Measurements from ENCODE around the gene TOX3. TPM values are rescaled to one million over a fixed set of nuclear protein-coding genes. Genes with fewer than 3 reads are reported as not detected.
A peak's percentile ranks its signal among the peaks of the same experiment; 100 is the strongest.

The TOX3 gene
- total RNA-seq, 1 donor from 2014 or later: 48.1 TPM

GRCh38 chr16:52581530-52581929, 34.6 kb upstream of the TOX3 start:
- H3K27ac ChIP-seq: no peak overlapping the region
- no peaks in the 10 kb centered on the region for H4K20me1 ChIP-seq (ENCODE audit: low read depth)
- no peaks in the 10 kb centered on the region for H3K27me3 ChIP-seq
- no peaks in the 10 kb centered on the region for H3K79me2 ChIP-seq (ENCODE audit: low read depth)
- Mint-ChIP-seq H3K4me3 (no peak overlapping the region), H3K27me3 (ENCODE audit: insufficient read depth, low read depth) (peaks cover 3% of the 10 kb centered on the region), H3K36me3 (no peaks in the 10 kb centered on the region), H3K9me3 (no peaks in the 10 kb centered on the region), H3K27ac (no peak overlapping the region), H3K4me1 (peaks cover 19% of the 10 kb centered on the region)
- no peak for DNase-seq (ENCODE audit: low spot score)
- no peak overlapping the region for H3K4me2 ChIP-seq
- no peaks in the 10 kb centered on the region for H3F3A ChIP-seq (ENCODE audit: low read depth)
- no peak overlapping the region for H2AFZ ChIP-seq (replicated peaks)
- H3K36me3 ChIP-seq: no peaks in the 10 kb centered on the region
- TF ChIP-seq EZH2 (IDR thresholded peaks at IDR 0.05) (no peak), CTCF (IDR thresholded peaks at IDR 0.05) (peak; percentile 23)
- no peaks in the 10 kb centered on the region for H3K9me3 ChIP-seq (ENCODE audit: low read depth)
- H3K4me1 ChIP-seq: peaks cover 31% of the 10 kb centered on the region
- H3K9ac ChIP-seq: no peak overlapping the region
- no peak overlapping the region for H3K4me3 ChIP-seq

- Mint-ChIP-seq H3K4me3 (no peak overlapping the region), H3K27ac (no peak overlapping the region), H3K9me3 (no peaks in the 10 kb centered on the region), H3K27me3 (ENCODE audit: insufficient read depth, low read depth) (peaks cover 3% of the 10 kb centered on the region), H3K36me3 (no peaks in the 10 kb centered on the region), H3K4me1 (peaks cover 19% of the 10 kb centered on the region)
- Histone ChIP-seq H3K36me3 (no peaks in the 10 kb centered on the region), H3K9me3 (ENCODE audit: low read depth) (no peaks in the 10 kb centered on the region), H3K9ac (no peak overlapping the region), H3K27ac (no peak overlapping the region), H3F3A (ENCODE audit: low read depth) (no peaks in the 10 kb centered on the region), H3K4me1 (peaks cover 31% of the 10 kb centered on the region), H3K27me3 (no peaks in the 10 kb centered on the region), H2AFZ (replicated peaks) (no peak overlapping the region), H4K20me1 (ENCODE audit: low read depth) (no peaks in the 10 kb centered on the region), H3K4me2 (no peak overlapping the region), H3K4me3 (no peak overlapping the region), H3K79me2 (ENCODE audit: low read depth) (no peaks in the 10 kb centered on the region)
- TF ChIP-seq CTCF (IDR thresholded peaks at IDR 0.05) (no peak), EZH2phosphoT487 (IDR thresholded peaks at IDR 0.05) (no peak), EZH2 (IDR thresholded peaks at IDR 0.05) (no peak)
- no peak for DNase-seq (ENCODE audit: low spot score)
These were observed 33.5 kb upstream of the TOX3 start for GRCh38 chr16:52580488-52580887.

GRCh38 chr16:52578829-52579498, 32.0 kb upstream of the TOX3 start:
- no peaks in the 10 kb centered on the region for H3K27me3 ChIP-seq
- H3K9me3 ChIP-seq (ENCODE audit: low read depth): no peaks in the 10 kb centered on the region
- Mint-ChIP-seq H3K27me3 (ENCODE audit: insufficient read depth, low read depth) (peaks cover 3% of the 10 kb centered on the region), H3K27ac (no peak overlapping the region), H3K4me3 (no peak overlapping the region), H3K4me1 (peaks cover 14% of the 10 kb centered on the region), H3K9me3 (no peaks in the 10 kb centered on the region), H3K36me3 (no peaks in the 10 kb centered on the region)
- no peaks in the 10 kb centered on the region for H4K20me1 ChIP-seq (ENCODE audit: low read depth)
- H3K9ac ChIP-seq: no peak overlapping the region
- H3K4me3 ChIP-seq: no peak overlapping the region
- no peaks in the 10 kb centered on the region for H3K79me2 ChIP-seq (ENCODE audit: low read depth)
- H3K27ac ChIP-seq: peak overlapping the region; percentile 25
- H3K36me3 ChIP-seq: no peaks in the 10 kb centered on the region
- H3F3A ChIP-seq (ENCODE audit: low read depth): no peaks in the 10 kb centered on the region
- peak overlapping the region; percentile 31 for H3K4me2 ChIP-seq
- DNase-seq (ENCODE audit: low spot score): no peak
- TF ChIP-seq EZH2phosphoT487 (IDR thresholded peaks at IDR 0.05): no peak
- no peak for TF ChIP-seq CTCF (IDR thresholded peaks at IDR 0.05)
- no peak for TF ChIP-seq EZH2 (IDR thresholded peaks at IDR 0.05)
- H2AFZ ChIP-seq (replicated peaks): peak overlapping the region; percentile 72
- H3K4me1 ChIP-seq: peaks cover 23% of the 10 kb centered on the region

Measured in neural progenitor cell (in vitro differentiated cells).